ENCODE measurements around the gene GPATCH2.

- TF ChIP-seq CTCF (IDR thresholded peaks at IDR 0.05) (no peak), POLR2A (IDR thresholded peaks at IDR 0.05) (no peak)
Measured at GRCh38 chr1:217528271-217528670, 102.6 kb downstream of the GPATCH2 start.
